Activated B cell treated with CpG ODN at 0.5 μM for 24 hours (primary cell): ENCODE results near the gene KRT80. TPM values are rescaled to one million over a fixed set of nuclear protein-coding genes. Genes with fewer than 3 reads are reported as not detected.

Experiments
- ATAC-seq: fragments of 200-7000 bp; cut with Tn5 transposase; one replicate; pipeline ENCODE4 v1.10.0; 2021; ENCODE audit warnings: low read depth, mild to moderate bottlenecking, moderate library complexity
- CTCF ChIA-PET: fragments of 350-600 bp; sonication (Branson Sonifier 250); formaldehyde crosslinking; loops from one replicate; lab custom pipeline; 2021; ENCODE audit warnings: antibody characterized with exemption; lab: Charles Lee
- POLR2A ChIA-PET: fragments of 350-600 bp; sonication (Branson Sonifier 250); formaldehyde crosslinking; loops from one replicate; lab custom pipeline; 2021; ENCODE audit warnings: antibody characterized with exemption; lab: Charles Lee
- DNase-seq: peaks from one replicate; pipeline ENCODE4 v3.0.0; 2022
- H3K27ac Mint-ChIP-seq: one replicate; pipeline ENCODE4 v1.8.0; 2020; ENCODE audit warnings: mixed read lengths
- H3K27me3 Mint-ChIP-seq: one replicate; pipeline ENCODE4 v1.8.0; 2021; ENCODE audit warnings: mixed read lengths
- H3K36me3 Mint-ChIP-seq: one replicate; pipeline ENCODE4 v1.8.0; 2021; ENCODE audit warnings: low read depth, mixed read lengths
- H3K4me1 Mint-ChIP-seq: one replicate; pipeline ENCODE4 v1.8.0; 2021; ENCODE audit warnings: mixed read lengths
- H3K4me3 Mint-ChIP-seq: one replicate; pipeline ENCODE4 v1.8.0; 2020; ENCODE audit warnings: mild to moderate bottlenecking, mixed read lengths
- H3K9me3 Mint-ChIP-seq: one replicate; pipeline ENCODE4 v1.8.0; 2020; ENCODE audit warnings: mixed read lengths
- CTCF ChIP-seq: fragments of 200-600 bp; IDR thresholded peaks from one replicate; pipeline ENCODE4 v1.8.0; 2022; ENCODE audit warnings: antibody characterized with exemption, mild to moderate bottlenecking
- intact Hi-C: fragments of 100-400 bp; cut with micrococcal nuclease; formaldehyde crosslinking; loops from one replicate; pipeline ENCODE4 v1.15.1; 2024
- total RNA-seq: library from RNA; stranded (reverse); gene quantifications from 2 replicates; pipeline ENCODE4 v1.2.3, GENCODE V29; 2022

The KRT80 gene
- total RNA-seq, 1 donor from 2014 or later = not detected

GRCh38 chr12:52234223-52234810, 42.5 kb upstream of the KRT80 start:
- TF ChIP-seq CTCF = no peak
- no peak for DNase-seq
- ATAC-seq = no peak
- CTCF ChIA-PET = no interaction called here
- Mint-ChIP-seq H3K27ac (no peak overlapping the region), H3K27me3 (peaks cover 43% of the 10 kb centered on the region), H3K4me1 (no peaks in the 10 kb centered on the region), H3K36me3 (no peaks in the 10 kb centered on the region), H3K9me3 (no peaks in the 10 kb centered on the region), H3K4me3 (no peak overlapping the region)
- intact Hi-C loops = no loop called here
- POLR2A ChIA-PET = no interaction called here

- Mint-ChIP-seq H3K4me3 (no peak overlapping the region), H3K4me1 (no peaks in the 10 kb centered on the region), H3K27me3 (peaks cover 42% of the 10 kb centered on the region), H3K27ac (no peak overlapping the region), H3K9me3 (no peaks in the 10 kb centered on the region), H3K36me3 (no peaks in the 10 kb centered on the region)
- ChIA-PET POLR2A (no interaction called here), CTCF (no interaction called here)
- TF ChIP-seq CTCF = no peak
- DNase-seq (no peak), ATAC-seq (no peak)
- intact Hi-C loops = no loop called here
These were observed 41.8 kb upstream of the KRT80 start for GRCh38 chr12:52233462-52234207.

- POLR2A ChIA-PET = no interaction called here
- DNase-seq = no peak
- Mint-ChIP-seq H3K9me3 (no peaks in the 10 kb centered on the region), H3K36me3 (no peaks in the 10 kb centered on the region), H3K4me3 (no peak within 1 kb of the TSS), H3K27ac (no peak within 1 kb of the TSS), H3K4me1 (no peaks in the 10 kb centered on the region), H3K27me3 (peaks cover 41% of the 10 kb centered on the region)
- intact Hi-C loops = no loop called here
- TF ChIP-seq CTCF = no peak
- CTCF ChIA-PET = no interaction called here
- ATAC-seq = no peak
These were observed 41.1 kb upstream of the KRT80 start, which contains the start of gene KRT7 for GRCh38 chr12:52232674-52233461. TSS of gene KRT7 (plus strand) at chr12:52233243. CDS start at chr12:52233297, 54 bp downstream.

GRCh38 chr12:52232203-52232673, 40.4 kb upstream of the KRT80 start:
- ChIA-PET POLR2A (no interaction called here), CTCF (no interaction called here)
- H3K4me1 Mint-ChIP-seq = no peaks in the 10 kb centered on the region
- intact Hi-C loops = no loop called here
- peaks cover 42% of the 10 kb centered on the region for H3K27me3 Mint-ChIP-seq
- no peak overlapping the region for H3K4me3 Mint-ChIP-seq
- no peak for ATAC-seq
- no peak for DNase-seq
- no peak overlapping the region for H3K27ac Mint-ChIP-seq
- no peaks in the 10 kb centered on the region for H3K36me3 Mint-ChIP-seq
- TF ChIP-seq CTCF = no peak
- no peaks in the 10 kb centered on the region for H3K9me3 Mint-ChIP-seq
